Measurements from ENCODE around the gene AAK1. TPM values are rescaled to one million over a fixed set of nuclear protein-coding genes. Genes with fewer than 3 reads are reported as not detected.

The AAK1 gene
- total and polyA plus RNA-seq, 2 of the 13 experiments (the other 11 are each of a cell fraction or from before 2014, with no cell fraction given), result 9.8 to 10.3 TPM

DNA sequence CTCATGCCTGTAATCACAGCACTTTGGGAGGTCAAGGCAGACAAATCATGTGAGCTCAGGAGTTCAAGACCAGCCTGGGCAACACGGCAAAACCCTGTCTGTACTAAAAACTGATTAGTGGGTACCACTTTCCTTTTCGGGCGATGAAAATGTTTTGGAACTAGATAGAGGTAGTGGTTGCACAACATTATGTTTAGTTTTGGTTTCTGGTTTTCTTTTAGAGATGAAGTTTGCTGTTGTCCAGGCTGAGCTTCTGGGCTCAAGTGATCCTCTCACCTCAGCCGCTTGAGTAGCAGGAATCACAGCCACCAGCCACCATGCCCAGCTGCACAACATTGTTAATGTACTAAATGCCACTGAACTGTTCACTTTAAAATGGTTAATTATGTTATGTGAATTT lies 27.6 kb downstream of the AAK1 start (continued):
- TF ChIP-seq GLMP (CRISPR knock-in tag; IDR thresholded peaks at IDR 0.05; ENCODE audit: borderline replicate concordance), result no peak
- TF ChIP-seq HNRNPH1 (optimal IDR thresholded peaks at IDR 0.05; ENCODE audit: low read depth, low read length), result no peak
- no peak for TF ChIP-seq STAT5B (CRISPR knock-in tag; IDR thresholded peaks at IDR 0.05)
- no peak for TF ChIP-seq RORA (CRISPR knock-in tag; IDR thresholded peaks at IDR 0.05)
- no peak for TF ChIP-seq FUBP1 (CRISPR knock-in tag; IDR thresholded peaks at IDR 0.05; ENCODE audit: borderline replicate concordance)
- TF ChIP-seq XBP1 (CRISPR knock-in tag; IDR thresholded peaks at IDR 0.05), result no peak
- TF ChIP-seq ZNF280D (CRISPR knock-in tag; IDR thresholded peaks at IDR 0.05), result no peak
- TF ChIP-seq ZNF230 (CRISPR knock-in tag; IDR thresholded peaks at IDR 0.05), result no peak
- no peak for TF ChIP-seq TFDP1 (CRISPR knock-in tag; IDR thresholded peaks at IDR 0.05; ENCODE audit: borderline replicate concordance)
- no peak for TF ChIP-seq PREB (CRISPR knock-in tag; IDR thresholded peaks at IDR 0.05)
- TF ChIP-seq TCF12 (IDR thresholded peaks at IDR 0.05), result no peak
- TF ChIP-seq TCF12 (CRISPR knock-in tag; IDR thresholded peaks at IDR 0.05), result no peak
